ENCODE measurements around the gene SCNN1A.

- TF ChIP-seq GLIS3 (CRISPR knock-in tag; IDR thresholded peaks at IDR 0.05) (no peak), TOX (CRISPR knock-in tag; IDR thresholded peaks at IDR 0.05; ENCODE audit: borderline replicate concordance) (no peak), ZFP3 (CRISPR knock-in tag; IDR thresholded peaks at IDR 0.05) (no peak), PATZ1 (CRISPR knock-in tag; IDR thresholded peaks at IDR 0.05; ENCODE audit: borderline replicate concordance) (no peak), ZNF70 (CRISPR knock-in tag; IDR thresholded peaks at IDR 0.05) (no peak), TSHZ2 (CRISPR knock-in tag; IDR thresholded peaks at IDR 0.05) (no peak), ZC3H10 (CRISPR knock-in tag; IDR thresholded peaks at IDR 0.05) (no peak)
Observed at GRCh38 chr12:6384499-6385436, 9.4 kb upstream of the SCNN1A start.
